Mesenchymal stem cell (in vitro differentiated cells and primary cell): ENCODE measurements around the gene ARHGAP18.
A peak's percentile ranks its signal among the peaks of the same experiment; 100 is the strongest.

Experiments
- DNase-seq: peaks from one replicate; pipeline ENCODE4 v3.0.0-alpha.2; 2013
- H2AFZ ChIP-seq: one replicate; pipeline ENCODE4 v1.6.1; 2013; ENCODE audit warnings: low read depth, mild to moderate bottlenecking, control low read depth, inconsistent platforms, low read length, moderate library complexity
- H2AK5ac ChIP-seq: 2 replicates; pipeline ENCODE4 v1.6.1; 2013; ENCODE audit warnings: low read length, moderate library complexity, mild to moderate bottlenecking, inconsistent platforms; ENCODE audit not compliant: severe bottlenecking
- H2BK120ac ChIP-seq: one replicate; pipeline ENCODE4 v1.6.1; 2013; ENCODE audit warnings: low read depth, mild to moderate bottlenecking, inconsistent platforms, low read length, moderate library complexity
- H2BK12ac ChIP-seq, 2 experiments: one replicate each; pipeline ENCODE4 v1.6.1; 2013; ENCODE audit warnings: inconsistent platforms in 2 of 2, low read length in 2 of 2, mild to moderate bottlenecking in 2 of 2, moderate library complexity in 2 of 2, control low read depth in 1 of 2
- H2BK15ac ChIP-seq: one replicate; pipeline ENCODE4 v1.6.1; 2013; ENCODE audit warnings: mild to moderate bottlenecking, low read depth, inconsistent platforms; ENCODE audit not compliant: poor library complexity, severe bottlenecking
- H2BK5ac ChIP-seq: 2 replicates; pipeline ENCODE4 v1.6.1; 2013; ENCODE audit warnings: low read depth, mild to moderate bottlenecking, low read length, control low read depth, inconsistent platforms; ENCODE audit not compliant: poor library complexity, severe bottlenecking
- H3K14ac ChIP-seq, 2 experiments: one replicate each; pipeline ENCODE4 v1.6.1; 2013; ENCODE audit warnings: inconsistent platforms in 2 of 2, low read length in 2 of 2, control low read depth in 1 of 2, mild to moderate bottlenecking in 1 of 2, moderate library complexity in 1 of 2
- H3K18ac ChIP-seq, 2 experiments: one replicate each; pipeline ENCODE4 v1.6.1; 2013; ENCODE audit warnings: inconsistent platforms in 2 of 2, low read length in 2 of 2, control low read depth in 1 of 2, low read depth in 1 of 2, mild to moderate bottlenecking in 1 of 2
- H3K23ac ChIP-seq, 2 experiments: one replicate each; pipeline ENCODE4 v1.6.1; 2013; ENCODE audit warnings: inconsistent platforms in 2 of 2, low read length in 2 of 2, mild to moderate bottlenecking in 2 of 2, moderate library complexity in 2 of 2, control low read depth in 1 of 2
- H3K27ac ChIP-seq: 2 replicates; pipeline ENCODE4 v1.5.1; 2013; ENCODE audit warnings: mild to moderate bottlenecking, moderate library complexity, low read length, control low read depth, inconsistent platforms; ENCODE audit not compliant: poor library complexity, severe bottlenecking
- H3K27me3 ChIP-seq, 2 experiments: 2 replicates each; pipeline versions ENCODE4 v1.6.1 to v1.7.0; 2013; ENCODE audit warnings: low read length in 2 of 2, mild to moderate bottlenecking in 2 of 2, moderate library complexity in 2 of 2, control low read depth in 1 of 2, inconsistent platforms in 1 of 2; ENCODE audit not compliant: control insufficient read depth in 1 of 2, insufficient read depth in 1 of 2
- H3K36me3 ChIP-seq, 2 experiments: 2 replicates each; pipeline versions ENCODE4 v1.6.1 to v1.7.0; 2013; ENCODE audit warnings: low read length in 2 of 2, control low read depth in 1 of 2, inconsistent platforms in 1 of 2, low read depth in 1 of 2, mild to moderate bottlenecking in 1 of 2; ENCODE audit not compliant: insufficient read depth in 2 of 2, control insufficient read depth in 1 of 2
- H3K4ac ChIP-seq, 2 experiments: one replicate each; pipeline ENCODE4 v1.6.1; 2013; ENCODE audit warnings: inconsistent platforms in 2 of 2, low read length in 2 of 2, mild to moderate bottlenecking in 2 of 2, moderate library complexity in 2 of 2, control low read depth in 1 of 2, low read depth in 1 of 2
- H3K4me1 ChIP-seq: 2 replicates; pipeline ENCODE4 v1.6.1; 2013; ENCODE audit warnings: low read depth, low read length, control low read depth; ENCODE audit not compliant: control insufficient read depth, insufficient read depth
- H3K4me2 ChIP-seq: 2 replicates; pipeline ENCODE4 v1.6.1; 2013; ENCODE audit warnings: low read length, mild to moderate bottlenecking, inconsistent platforms; ENCODE audit not compliant: poor library complexity, severe bottlenecking
- H3K4me3 ChIP-seq, 2 experiments: 2 replicates each; pipeline versions ENCODE4 v1.5.1 to v1.7.0; 2013; ENCODE audit warnings: low read length in 2 of 2, mild to moderate bottlenecking in 2 of 2, control low read depth in 1 of 2, low read depth in 1 of 2; ENCODE audit not compliant: insufficient read depth in 1 of 2
- H3K79me1 ChIP-seq: replicated peaks from 2 replicates; pipeline ENCODE4 v1.6.1; 2013; ENCODE audit warnings: mild to moderate bottlenecking, control low read depth, low read length, inconsistent platforms; ENCODE audit not compliant: poor library complexity, severe bottlenecking
- H3K9ac ChIP-seq: 2 replicates; pipeline ENCODE4 v1.7.0; 2013; ENCODE audit warnings: mild to moderate bottlenecking, low read length, moderate library complexity
- H3K9me3 ChIP-seq: 2 replicates; pipeline ENCODE4 v1.7.0; 2013; ENCODE audit warnings: mild to moderate bottlenecking, low read length; ENCODE audit not compliant: control insufficient read depth
- H4K8ac ChIP-seq: one replicate; pipeline ENCODE4 v1.6.1; 2013; ENCODE audit warnings: inconsistent platforms, mild to moderate bottlenecking, low read length, moderate library complexity
- H4K91ac ChIP-seq: one replicate; pipeline ENCODE4 v1.6.1; 2013; ENCODE audit warnings: mild to moderate bottlenecking, low read length, inconsistent platforms
- WGBS: methylation state at CpG from one replicate; pipeline ENCODE4 v1.1.7; 2013; ENCODE audit warnings: mixed read lengths; 5-methylcytosine and 5-hydroxymethylcytosine counted together

The ARHGAP18 gene

DNA sequence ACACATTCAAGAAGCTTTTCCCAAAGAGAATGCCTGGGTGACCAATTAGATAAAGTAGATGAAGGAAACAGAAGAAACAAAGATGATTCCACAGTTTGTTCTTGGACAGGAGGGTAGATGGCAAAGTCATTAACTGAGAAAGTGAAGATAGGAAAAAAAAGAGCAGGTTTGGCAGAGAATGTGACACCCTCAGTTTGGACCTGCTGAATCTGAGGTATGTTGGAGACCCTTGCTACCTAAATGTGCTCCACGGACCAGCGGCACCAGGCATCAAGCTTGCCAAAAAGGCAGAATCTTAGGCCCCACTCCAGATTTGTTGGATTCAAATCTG, 49.7 kb downstream of the ARHGAP18 start:
- no peak overlapping the region for H2BK5ac ChIP-seq
- 100% methylated on average over 2 of the region's 2 CpGs for WGBS
- H3K18ac ChIP-seq: peak overlapping the region in 1 of 2 experiments; percentile 26
- H3K9ac ChIP-seq: peak overlapping the region; percentile 24
- peak overlapping the region in 1 of 2 experiments; percentile 43 for H3K4ac ChIP-seq
- H4K8ac ChIP-seq: no peak overlapping the region
- no peak for DNase-seq
- peaks cover 15% of the 10 kb centered on the region for H3K4me1 ChIP-seq
- H2BK120ac ChIP-seq: no peak overlapping the region
- H3K4me3 ChIP-seq: peak overlapping the region in 1 of 2 experiments; percentile 32
- peaks cover 1% of the 10 kb centered on the region for H3K79me1 ChIP-seq
- no peak overlapping the region for H2AFZ ChIP-seq
- H3K9me3 ChIP-seq: no peaks in the 10 kb centered on the region
- no peak overlapping the region for H3K23ac ChIP-seq
- no peaks in the 10 kb centered on the region for H3K27me3 ChIP-seq
- H3K14ac ChIP-seq: peak overlapping the region in 1 of 2 experiments; percentile 62
- H3K36me3 ChIP-seq: peaks cover 0 to 7% of the 10 kb centered on the region in 2 experiments
- H4K91ac ChIP-seq: no peak overlapping the region
- no peak overlapping the region for H2AK5ac ChIP-seq
- H3K4me2 ChIP-seq: no peak overlapping the region
- no peak overlapping the region for H2BK12ac ChIP-seq
- no peak overlapping the region for H3K27ac ChIP-seq
- no peak overlapping the region for H2BK15ac ChIP-seq

DNA sequence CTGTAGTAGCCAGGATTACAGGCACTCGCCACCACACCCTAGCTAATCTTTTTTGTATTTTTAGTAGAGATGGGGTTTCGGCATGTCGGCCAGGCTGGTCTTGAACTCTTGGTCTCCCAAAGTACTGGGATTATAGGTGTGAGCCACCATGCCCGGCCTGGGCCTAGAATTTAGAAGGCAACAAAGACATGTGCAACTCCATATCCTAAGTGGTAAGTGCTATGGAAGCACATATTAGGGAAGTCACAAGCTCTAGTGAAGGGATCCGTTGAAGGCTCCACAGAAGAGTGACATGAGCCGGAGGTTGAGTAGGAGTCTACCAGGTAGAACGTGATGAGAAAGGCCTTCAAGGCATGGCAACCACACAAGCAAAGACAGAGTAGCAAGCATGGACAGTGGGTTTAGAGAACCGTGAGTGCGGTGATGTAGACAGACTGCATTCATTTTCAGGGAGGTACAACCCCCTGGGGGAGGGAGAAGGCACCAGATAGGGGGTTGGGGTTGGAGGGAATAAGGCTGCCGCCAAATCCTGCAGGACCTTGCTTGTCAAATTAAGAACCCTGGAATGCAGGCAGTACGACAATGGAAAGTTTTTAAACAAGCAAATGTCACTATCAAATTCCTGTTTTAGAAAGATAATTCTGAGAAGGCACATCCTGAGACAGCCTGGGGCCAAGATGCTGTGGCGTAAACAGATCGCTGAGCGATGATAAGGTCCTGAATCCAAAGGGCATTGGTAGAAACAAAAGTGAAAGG, 50.2 kb downstream of the ARHGAP18 start:
- Histone ChIP-seq H3K9ac (peak overlapping the region; percentile 24), H3K36me3 (peaks cover 0 to 8% of the 10 kb centered on the region in 2 experiments), H3K27ac (no peak overlapping the region), H3K18ac (peak overlapping the region; percentile 46 to 91), H3K79me1 (peaks cover 1% of the 10 kb centered on the region), H3K4me3 (peak overlapping the region in 1 of 2 experiments; percentile 32), H4K8ac (peak overlapping the region; percentile 59), H2BK120ac (no peak overlapping the region), H2BK15ac (no peak overlapping the region), H4K91ac (peak overlapping the region; percentile 19), H2AFZ (no peak overlapping the region), H3K9me3 (no peaks in the 10 kb centered on the region), H3K14ac (no peak overlapping the region), H3K4ac (peak overlapping the region in 1 of 2 experiments; percentile 53), H3K27me3 (no peaks in the 10 kb centered on the region), H3K23ac (peak overlapping the region in 1 of 2 experiments; percentile 91), H3K4me1 (peaks cover 15% of the 10 kb centered on the region), H2BK12ac (peak overlapping the region in 1 of 2 experiments; percentile 65), H3K4me2 (no peak overlapping the region), H2AK5ac (peak overlapping the region; percentile 20), H2BK5ac (no peak overlapping the region)
- 91% methylated on average over 12 of the region's 14 CpGs for WGBS
- peak; percentile 79 for DNase-seq

DNA sequence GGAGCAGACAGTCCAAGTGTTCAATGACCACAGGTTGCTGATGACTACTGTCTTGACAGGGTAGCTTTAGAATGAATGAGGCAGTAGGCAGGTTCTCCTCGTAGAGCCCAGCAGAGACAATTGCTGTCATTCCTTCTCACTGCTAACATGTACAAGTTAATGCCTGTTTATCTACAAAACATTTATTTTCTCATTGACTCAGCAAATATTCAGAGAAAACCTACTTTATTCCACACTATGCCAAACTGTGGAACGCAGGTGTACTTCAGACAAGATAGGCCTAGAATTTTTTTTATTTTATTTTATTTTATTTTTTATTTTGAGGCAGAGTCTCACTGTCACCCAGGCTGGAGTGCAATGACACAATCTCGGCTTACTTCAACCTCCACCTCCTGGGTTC, 50.8 kb downstream of the ARHGAP18 start:
- no peak overlapping the region for H3K4ac ChIP-seq
- H3K4me3 ChIP-seq: no peak overlapping the region
- peaks cover 0 to 12% of the 10 kb centered on the region in 2 experiments for H3K36me3 ChIP-seq
- H3K9ac ChIP-seq: no peak overlapping the region
- peaks cover 4% of the 10 kb centered on the region for H3K79me1 ChIP-seq
- H3K18ac ChIP-seq: no peak overlapping the region
- H4K91ac ChIP-seq: no peak overlapping the region
- H3K27me3 ChIP-seq: no peaks in the 10 kb centered on the region
- no peak overlapping the region for H2BK120ac ChIP-seq
- H2BK15ac ChIP-seq: no peak overlapping the region
- H2AK5ac ChIP-seq: no peak overlapping the region
- no peak overlapping the region for H4K8ac ChIP-seq
- no peak for DNase-seq
- no peak overlapping the region for H3K27ac ChIP-seq
- no peak overlapping the region for H3K23ac ChIP-seq
- H2BK5ac ChIP-seq: no peak overlapping the region
- 92% methylated on average over 3 of the region's 3 CpGs for WGBS
- no peak overlapping the region for H2BK12ac ChIP-seq
- peaks cover 17% of the 10 kb centered on the region for H3K4me1 ChIP-seq
- no peak overlapping the region for H3K4me2 ChIP-seq
- no peaks in the 10 kb centered on the region for H3K9me3 ChIP-seq
- H3K14ac ChIP-seq: no peak overlapping the region
- H2AFZ ChIP-seq: no peak overlapping the region

DNA sequence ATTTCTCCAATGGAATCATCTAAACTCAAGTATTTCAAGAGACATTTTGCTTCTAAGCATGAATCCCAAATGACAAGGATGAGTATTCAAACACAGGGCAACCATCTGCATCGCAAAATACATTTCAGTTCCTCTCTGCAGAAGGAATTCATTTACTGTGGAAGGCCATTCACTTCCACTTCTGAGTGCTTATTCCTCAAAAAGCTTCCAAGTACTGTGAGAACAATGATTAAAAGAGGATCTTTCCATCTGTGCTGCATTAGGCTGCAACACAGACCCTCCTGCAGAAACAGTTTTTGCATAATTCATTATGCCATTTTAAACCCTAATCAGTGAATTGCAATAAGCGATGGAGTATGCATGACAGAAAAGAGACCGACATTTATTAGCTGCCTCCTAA, 52.5 kb downstream of the ARHGAP18 start:
- H4K8ac ChIP-seq: no peak overlapping the region
- peaks cover 15% of the 10 kb centered on the region for H3K4me1 ChIP-seq
- no peak overlapping the region for H4K91ac ChIP-seq
- no peak overlapping the region for H2BK5ac ChIP-seq
- H3K4ac ChIP-seq: no peak overlapping the region
- H2BK120ac ChIP-seq: no peak overlapping the region
- peaks cover 0 to 12% of the 10 kb centered on the region in 2 experiments for H3K36me3 ChIP-seq
- H2AK5ac ChIP-seq: peak overlapping the region; percentile 32
- no peak overlapping the region for H3K9ac ChIP-seq
- no peak overlapping the region for H3K4me2 ChIP-seq
- no peak overlapping the region for H3K23ac ChIP-seq
- no peak overlapping the region for H2BK12ac ChIP-seq
- no peak overlapping the region for H3K14ac ChIP-seq
- no peaks in the 10 kb centered on the region for H3K27me3 ChIP-seq
- DNase-seq: no peak
- peaks cover 4% of the 10 kb centered on the region for H3K79me1 ChIP-seq
- H3K27ac ChIP-seq: no peak overlapping the region
- no peaks in the 10 kb centered on the region for H3K9me3 ChIP-seq
- WGBS: 96% methylated on average over 3 of the region's 3 CpGs
- H2BK15ac ChIP-seq: no peak overlapping the region
- H2AFZ ChIP-seq: no peak overlapping the region
- H3K18ac ChIP-seq: no peak overlapping the region
- H3K4me3 ChIP-seq: no peak overlapping the region
